ENCODE measurements around the gene RRAGC.
"Not testable (repeated sequence)": the region's sequence is repeated elsewhere in the genome, so short reads cannot be mapped to it uniquely, and the experiment has no call there.

Gene RRAGC

GRCh38 chr1:38852780-38853179 lies 6.8 kb downstream of the RRAGC start:
- FAIRE-seq, result no peak

- FAIRE-seq, result no peak
These were observed 11.5 kb downstream of the RRAGC start for GRCh38 chr1:38848071-38848470.

- no peak for FAIRE-seq
These were observed 13.4 kb downstream of the RRAGC start for GRCh38 chr1:38846210-38846609.

GRCh38 chr1:38845088-38845487 lies 14.5 kb downstream of the RRAGC start:
- FAIRE-seq, result not testable (repeated sequence)

GRCh38 chr1:38840281-38840680 lies 19.3 kb downstream of the RRAGC start:
- no peak for FAIRE-seq

GRCh38 chr1:38839363-38839762 lies 20.2 kb downstream of the RRAGC start:
- FAIRE-seq, result no peak

GRCh38 chr1:38836316-38836715 lies 23.3 kb downstream of the RRAGC start:
- FAIRE-seq, result not testable (repeated sequence)

- peak; percentile 86 for FAIRE-seq
These were observed 24.4 kb downstream of the RRAGC start for GRCh38 chr1:38834937-38835827.

GRCh38 chr1:38834221-38834782 lies 25.3 kb downstream of the RRAGC start:
- FAIRE-seq, result no peak

GRCh38 chr1:38833146-38833545 lies 26.4 kb downstream of the RRAGC start:
- no peak for FAIRE-seq

GRCh38 chr1:38832370-38832734 lies 27.2 kb downstream of the RRAGC start:
- no peak for FAIRE-seq

- no peak for FAIRE-seq
These were observed 27.7 kb downstream of the RRAGC start for GRCh38 chr1:38831731-38832369.

- FAIRE-seq, result no peak
These were observed 30.2 kb downstream of the RRAGC start for GRCh38 chr1:38829368-38829767.

GRCh38 chr1:38827318-38827717 lies 32.3 kb downstream of the RRAGC start:
- no peak for FAIRE-seq

GRCh38 chr1:38826886-38827285 lies 32.7 kb downstream of the RRAGC start:
- no peak for FAIRE-seq

GRCh38 chr1:38826262-38826661 lies 33.3 kb downstream of the RRAGC start:
- no peak for FAIRE-seq

GRCh38 chr1:38820860-38821259 lies 38.7 kb downstream of the RRAGC start:
- FAIRE-seq, result no peak

- no peak for FAIRE-seq
These were observed 40.1 kb downstream of the RRAGC start for GRCh38 chr1:38819516-38819915.

- no peak for FAIRE-seq
These were observed 40.5 kb downstream of the RRAGC start for GRCh38 chr1:38819040-38819439.

GRCh38 chr1:38818175-38818976 lies 41.2 kb downstream of the RRAGC start:
- FAIRE-seq, result no peak

GRCh38 chr1:38817267-38818174 lies 42.1 kb downstream of the RRAGC start:
- FAIRE-seq, result no peak

All from TTC549 (cell line).